Suppressor macrophage treated with lipopolysaccharide for 1 hour (primary cell): ENCODE measurements around the gene CD47.

Experiments used
- DNase-seq, 3 donors: peaks; one replicate each; pipeline ENCODE4 v3.0.0-alpha.2; 2020 to 2022

CD47 gene

GRCh38 chr3:108090701-108091497, at the start of gene CD47:
Gene CD47 (minus strand): TSS chr3:108091031. CDS start chr3:108090908, 123 bp downstream.
- peak; percentile 90 to 96 (median 94) for DNase-seq

DNA sequence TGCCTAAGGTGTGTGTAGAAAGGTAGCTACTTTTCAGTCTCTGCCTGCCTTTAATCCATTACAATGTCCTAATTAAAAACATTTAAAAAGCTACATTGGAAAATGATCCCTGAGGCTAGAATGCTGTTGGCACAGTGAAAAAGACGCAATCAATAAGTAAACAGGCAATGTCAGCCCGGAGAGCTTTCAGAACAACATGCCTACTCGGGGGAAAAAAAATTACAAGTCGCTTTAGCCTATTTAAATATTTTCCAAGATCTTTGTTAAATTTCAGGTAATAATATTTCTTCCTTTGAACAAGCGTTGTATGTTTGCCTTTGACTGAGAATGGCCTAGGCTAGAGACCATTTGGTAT, 46.6 kb upstream of the CD47 start:
- no peak for DNase-seq

DNA sequence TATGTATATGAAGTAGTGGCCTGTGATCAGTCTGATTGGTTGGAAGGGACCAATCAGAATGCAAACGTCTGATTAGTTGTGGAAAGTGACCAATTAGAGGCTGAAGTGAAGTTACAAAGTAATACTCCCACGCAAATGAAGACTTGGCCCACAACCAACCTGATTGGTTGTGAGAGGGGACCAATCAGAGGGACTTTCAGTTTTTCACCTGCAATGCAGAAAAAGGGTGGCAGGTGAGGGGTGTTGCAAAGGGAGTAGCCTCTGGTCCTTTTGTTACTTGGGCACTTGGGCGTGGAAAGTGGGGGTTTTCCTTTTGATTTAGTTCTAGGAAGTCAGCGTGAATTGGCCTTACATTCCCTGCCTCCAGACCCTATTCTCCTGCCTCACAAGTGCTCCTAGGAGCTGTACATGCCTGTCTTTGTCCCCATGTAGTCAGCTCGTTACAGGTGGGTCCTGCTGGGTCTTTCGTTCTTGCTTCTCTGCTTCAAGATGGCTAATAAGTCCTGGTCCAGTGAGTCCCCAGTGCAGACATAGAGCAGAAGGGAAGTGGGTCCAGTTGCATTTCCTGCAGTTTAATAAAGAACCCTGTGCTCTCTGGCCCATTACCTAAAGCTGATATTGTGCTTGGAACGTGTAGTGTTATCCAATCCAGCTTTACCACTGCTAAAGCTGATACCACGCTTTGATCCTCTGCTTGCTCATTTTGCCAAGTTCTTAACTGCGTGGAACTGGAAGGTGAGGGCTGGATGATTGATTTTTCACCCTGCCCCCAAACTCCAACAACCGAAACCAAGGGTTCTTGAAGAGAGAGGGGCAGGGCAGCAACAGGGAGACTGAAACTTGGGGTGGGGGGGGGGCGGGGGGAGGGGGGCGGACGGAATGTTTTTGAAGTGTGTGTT, 46.0 kb upstream of the CD47 start:
- no peak for DNase-seq

DNA sequence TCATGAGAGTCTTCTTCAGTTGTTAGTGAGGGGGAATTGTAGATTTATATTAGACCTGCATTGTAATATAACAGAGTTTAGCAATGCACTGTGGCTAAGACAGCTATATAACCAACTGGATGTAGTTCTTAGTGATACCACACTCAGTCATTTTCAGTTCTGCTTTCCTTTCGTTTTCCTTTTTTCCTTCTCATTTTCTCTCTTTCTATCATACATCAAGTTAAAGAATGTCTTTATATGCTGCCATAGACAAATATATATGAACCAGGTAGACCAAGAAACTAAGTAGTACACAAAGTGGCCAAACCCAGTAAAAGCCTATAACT, 43.7 kb upstream of the CD47 start:
- peak in 2 of 3 donors; percentile 25 to 41 for DNase-seq

DNA sequence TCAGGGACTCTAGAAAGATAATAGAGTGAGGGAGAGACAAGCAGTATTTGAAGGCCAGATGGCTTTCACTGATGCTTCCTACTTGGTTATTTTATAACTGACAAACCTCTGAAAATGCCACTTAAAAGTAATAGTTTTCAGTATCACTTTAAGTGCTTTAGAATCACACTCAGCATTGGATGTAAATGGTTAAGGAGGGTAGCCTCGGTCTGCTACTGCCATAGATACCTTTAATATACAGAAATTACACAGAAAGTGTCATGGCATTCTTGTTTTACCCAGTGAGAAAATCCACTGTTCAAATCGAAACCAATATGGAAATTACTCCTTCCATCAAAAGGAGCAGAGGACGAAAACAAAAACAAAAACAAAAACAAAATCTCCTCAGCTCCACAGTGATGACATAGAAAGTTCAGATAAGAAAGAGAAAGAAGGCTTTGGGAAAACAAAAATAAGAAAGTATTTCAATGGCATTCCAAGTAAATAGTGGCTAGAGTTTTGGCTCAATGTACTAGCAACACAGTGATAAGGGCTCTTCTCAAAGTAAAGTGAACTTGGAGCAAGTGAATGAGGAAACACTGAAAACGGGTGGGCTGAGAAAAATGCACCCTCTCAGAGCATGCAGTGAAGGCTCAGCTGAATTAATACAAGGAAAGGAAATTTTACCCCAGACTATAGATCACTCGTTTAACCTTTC, 43.2 kb upstream of the CD47 start:
- DNase-seq, result peak in 1 of 3 donors; percentile 27

GRCh38 chr3:108133048-108133369, 42.2 kb upstream of the CD47 start:
- peak in 2 of 3 donors; percentile 26 to 39 for DNase-seq

DNA sequence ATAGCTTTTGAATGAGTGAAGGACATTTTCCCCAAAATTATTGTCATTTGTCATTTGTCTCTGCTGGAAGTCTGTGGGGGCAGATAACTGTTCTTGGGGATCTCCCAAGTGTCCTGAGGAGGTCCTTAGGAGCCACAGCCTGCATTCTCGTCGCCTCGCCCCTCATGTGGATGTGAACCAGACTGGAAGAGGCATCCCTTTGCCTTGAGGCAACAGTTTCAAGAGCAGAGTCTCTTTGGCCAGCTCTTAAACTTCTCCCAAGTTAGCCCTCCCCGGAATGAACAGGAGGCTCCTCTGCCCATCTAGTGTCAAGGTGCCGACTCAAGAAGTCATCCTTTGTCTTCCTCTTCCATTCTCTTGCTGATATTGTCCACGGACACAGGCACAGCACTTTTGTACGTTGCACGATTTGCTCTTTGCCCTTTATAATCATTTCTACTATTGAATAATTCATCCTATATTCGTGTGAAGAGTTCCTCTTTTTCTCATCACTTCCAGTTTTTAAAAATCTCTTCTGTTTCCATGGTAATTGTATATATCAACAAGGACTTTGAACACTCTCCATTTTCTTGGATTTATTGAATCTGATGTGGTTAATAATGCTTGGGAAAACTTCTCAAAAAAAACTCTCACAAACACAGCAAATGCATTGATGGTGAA, 40.8 kb upstream of the CD47 start:
- peak in 2 of 3 donors; percentile 49 to 74 for DNase-seq

DNA sequence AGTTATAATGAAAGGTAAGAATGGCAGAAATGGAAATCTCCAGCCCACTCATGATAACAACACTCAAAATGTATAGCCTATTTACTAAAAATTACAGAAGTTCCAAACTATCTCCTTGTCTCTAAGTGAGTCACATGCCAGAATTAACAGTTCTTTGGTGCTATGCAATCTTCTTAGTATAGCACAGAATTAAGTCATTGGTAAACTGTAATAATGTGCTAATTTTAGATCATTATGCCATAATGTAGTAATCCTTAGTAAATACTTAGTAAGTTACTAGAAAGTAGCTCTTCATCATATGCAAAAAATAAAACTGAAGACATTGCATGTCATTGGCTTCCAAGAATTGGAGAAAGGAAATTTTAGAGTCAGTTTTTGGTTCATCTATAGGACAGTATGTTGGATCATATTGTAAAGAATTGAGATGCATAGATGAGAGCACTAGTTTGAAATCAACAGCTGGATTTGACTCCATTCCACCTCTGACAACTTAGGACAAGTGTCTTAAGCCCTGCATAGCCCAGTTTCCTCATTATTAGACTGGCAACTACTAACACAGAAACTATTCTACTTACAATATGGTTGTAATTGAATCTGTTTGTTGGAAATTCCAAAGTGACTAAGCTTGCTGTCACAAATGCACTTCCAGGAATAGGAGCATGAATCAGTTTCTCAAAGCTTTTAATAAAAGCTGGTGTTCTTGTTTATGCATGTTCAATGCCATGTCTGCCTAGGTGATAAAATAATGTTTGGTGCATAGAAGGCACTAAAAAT, 40.1 kb upstream of the CD47 start:
- DNase-seq, result peak; percentile 74 to 96 (median 92)

DNA sequence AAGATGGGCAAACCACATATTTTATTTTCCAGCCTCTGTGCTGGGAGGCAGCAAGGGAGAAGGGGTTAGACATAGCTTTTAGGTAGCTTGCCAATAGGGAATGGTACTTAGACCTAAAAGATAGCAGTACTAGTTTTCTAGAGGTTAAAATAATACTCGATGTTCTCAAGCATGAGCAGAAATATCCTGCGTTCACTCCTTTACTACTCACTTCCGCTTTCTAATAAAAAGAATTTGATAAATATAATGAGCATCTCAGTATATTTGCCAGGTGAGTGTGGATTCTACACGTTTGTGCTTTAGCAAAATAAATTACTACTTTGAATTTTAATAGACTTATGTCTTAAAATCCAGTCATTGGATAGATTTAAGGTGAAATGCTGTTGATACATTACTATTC, 39.4 kb upstream of the CD47 start:
- no peak for DNase-seq

GRCh38 chr3:108127301-108127988, 36.6 kb upstream of the CD47 start:
- no peak for DNase-seq

- no peak for DNase-seq
Measured at GRCh38 chr3:108126348-108126747, 35.5 kb upstream of the CD47 start.

GRCh38 chr3:108125550-108126071, 34.8 kb upstream of the CD47 start:
- no peak for DNase-seq

DNA sequence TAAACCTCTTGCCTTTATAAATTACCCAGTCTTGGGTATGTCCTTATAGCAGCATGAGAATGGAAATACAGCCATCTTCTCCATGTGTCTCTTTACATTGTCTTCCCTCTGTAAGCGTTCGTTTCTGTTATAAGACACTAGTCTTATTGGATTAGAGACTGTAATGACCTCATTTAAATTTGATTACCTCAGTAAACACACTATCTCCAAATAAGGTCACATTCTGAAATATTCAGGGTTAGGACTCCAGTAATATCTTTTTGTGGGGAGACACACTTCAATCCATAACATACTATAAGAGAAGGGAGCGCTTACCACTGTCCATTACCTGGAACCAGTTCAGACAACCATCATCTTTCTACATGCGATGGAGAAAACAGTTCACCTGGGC, 34.3 kb upstream of the CD47 start:
- peak in 1 of 3 donors; percentile 23 for DNase-seq

- DNase-seq, result peak; percentile 83 to 90 (median 83)
Measured at GRCh38 chr3:108124337-108125152, 33.7 kb upstream of the CD47 start.

DNA sequence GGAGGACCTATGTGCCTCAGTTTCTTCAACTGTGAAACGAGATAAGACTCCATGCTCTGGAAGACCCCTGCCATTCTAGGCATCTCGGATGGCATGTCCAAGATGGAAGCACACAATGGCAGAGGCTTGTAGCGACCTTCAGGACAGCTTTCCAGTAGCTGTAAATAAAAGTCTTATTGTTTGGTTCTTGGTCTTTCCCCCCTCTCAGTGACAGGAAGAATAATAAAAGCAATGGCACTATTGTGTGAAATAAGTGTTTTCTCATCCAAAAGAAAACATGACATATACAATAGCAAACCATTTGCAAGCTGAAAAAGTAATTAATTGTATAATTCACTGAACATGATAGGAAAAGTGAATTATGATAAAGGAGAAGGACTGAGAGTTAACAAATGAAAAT, 32.5 kb upstream of the CD47 start:
- no peak for DNase-seq

DNA sequence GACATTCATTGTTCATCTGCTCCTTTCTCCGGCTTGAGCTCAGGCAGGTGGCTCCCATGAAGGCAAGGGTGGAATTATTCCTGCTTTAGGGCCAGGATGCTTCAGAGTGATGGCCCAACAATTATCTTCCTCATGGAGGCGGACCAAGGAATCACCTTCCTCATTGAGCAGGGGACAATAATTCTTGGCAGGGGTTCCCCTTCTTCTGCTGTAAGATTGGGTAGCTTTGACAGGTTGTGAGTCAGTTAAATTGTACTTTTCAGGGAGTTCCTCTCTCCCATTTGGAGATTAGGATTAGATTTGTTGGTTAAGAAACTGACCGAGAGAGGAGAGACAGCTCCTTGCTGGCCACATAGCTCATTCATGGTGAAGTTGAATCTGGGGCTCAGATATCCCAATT, 31.4 kb upstream of the CD47 start:
- peak; percentile 55 to 57 (median 55) for DNase-seq

GRCh38 chr3:108119398-108120104, 28.7 kb upstream of the CD47 start:
- DNase-seq, result no peak

- peak in 2 of 3 donors; percentile 42 to 57 for DNase-seq
Measured at GRCh38 chr3:108118038-108118768, 27.4 kb upstream of the CD47 start.

DNA sequence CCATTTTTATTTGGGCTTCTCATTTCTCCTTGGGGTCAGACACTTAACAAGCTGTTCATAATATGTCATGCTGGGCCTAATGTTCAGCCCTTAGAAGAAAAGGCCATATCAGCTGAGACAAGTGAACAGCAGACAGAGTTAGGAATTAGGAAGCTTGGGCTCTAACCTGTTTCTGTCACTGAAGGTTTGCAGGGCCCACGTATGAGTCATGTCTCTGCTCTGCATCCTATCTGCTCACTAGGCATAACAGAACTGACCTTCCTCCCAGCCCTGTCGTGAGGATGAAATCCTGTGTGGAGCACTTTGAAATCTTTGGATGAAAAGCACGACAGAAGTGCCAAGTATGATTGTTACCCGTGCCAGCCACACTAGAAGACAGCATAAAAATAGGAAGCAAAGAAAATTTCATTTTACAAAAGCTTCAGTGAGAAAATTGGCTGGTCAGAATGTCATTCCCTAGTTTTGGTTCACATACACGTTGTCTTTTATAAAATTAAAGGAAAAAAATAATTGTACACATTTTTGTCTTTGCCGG, 26.5 kb upstream of the CD47 start:
- no peak for DNase-seq
